Right ventricle myocardium superior (tissue), 1 donor: ENCODE data around the gene ALDH1L1. TPM values are rescaled to one million over a fixed set of nuclear protein-coding genes. Genes with fewer than 3 reads are reported as not detected.

Source experiments
- ATAC-seq: fragments of 200-7000 bp; cut with Tn5 transposase; one replicate; pipeline ENCODE4 v1.9.1; 2020; ENCODE audit warnings: mild to moderate bottlenecking; ENCODE audit not compliant: poor library complexity
- DNase-seq: peaks from one replicate; pipeline ENCODE4 v3.0.0-alpha.2; 2020
- intact Hi-C: fragments of 100-400 bp; cut with DNase I; formaldehyde crosslinking; loops from one replicate; pipeline ENCODE4 v1.11.2; 2022
- total RNA-seq: library from RNA; stranded (reverse); fragmentation: NEBNext Ultra II Directional; extraction: Animal tissue kit (Norgen Biotek cat#: 25700); gene quantifications from one replicate; pipeline ENCODE4 v1.2.1, GENCODE V29; 2021
- donor health status: DM: no; HTN: yes; CAD: no; lungs with severe emphysema.

Gene ALDH1L1
- total RNA-seq, 1 donor from 2014 or later, result 21.5 TPM

GRCh38 chr3:126197854-126198584 is 17.6 kb upstream of the ALDH1L1 start:
- intact Hi-C loops, result loop anchor here (5.0 kb wide), 1 partner anchor 66 kb away; no protein-coding TSS in a partner anchor
- DNase-seq (peak; percentile 69), ATAC-seq (peak; percentile 93)

GRCh38 chr3:126197343-126197742 is 17.0 kb upstream of the ALDH1L1 start:
- DNase-seq (no peak), ATAC-seq (no peak)
- intact Hi-C loops, result loop anchor here (5.0 kb wide), 1 partner anchor 65 kb away; no protein-coding TSS in a partner anchor

GRCh38 chr3:126194713-126195305 is 14.4 kb upstream of the ALDH1L1 start:
- no peak for ATAC-seq

GRCh38 chr3:126191246-126191645 is 10.9 kb upstream of the ALDH1L1 start:
- intact Hi-C loops, result no loop called here
- no peak for ATAC-seq
- no peak for DNase-seq

More at GRCh38 chr3:126194713-126195305, 14.4 kb upstream of the ALDH1L1 start:
- intact Hi-C loops, result loop anchor here (5.0 kb wide), 1 partner anchor 63 kb away; no protein-coding TSS in a partner anchor
- DNase-seq, result no peak

- ATAC-seq, result no peak
- no peak for DNase-seq
- intact Hi-C loops, result no loop called here
Measured at GRCh38 chr3:126187920-126188319, 7.5 kb upstream of the ALDH1L1 start.

GRCh38 chr3:126186749-126187148 is 6.4 kb upstream of the ALDH1L1 start:
- intact Hi-C loops, result no loop called here
- ATAC-seq, result no peak
- no peak for DNase-seq

GRCh38 chr3:126186271-126186670 is 5.9 kb upstream of the ALDH1L1 start:
- intact Hi-C loops, result no loop called here
- ATAC-seq, result no peak

GRCh38 chr3:126184465-126185000 is 4.1 kb upstream of the ALDH1L1 start:
- ATAC-seq (no peak), DNase-seq (no peak)

More at GRCh38 chr3:126186271-126186670, 5.9 kb upstream of the ALDH1L1 start:
- no peak for DNase-seq

GRCh38 chr3:126181398-126181725 is 976 bp upstream of the ALDH1L1 start:
- DNase-seq (no peak), ATAC-seq (no peak)
- intact Hi-C loops, result no loop called here

More at GRCh38 chr3:126184465-126185000, 4.1 kb upstream of the ALDH1L1 start:
- intact Hi-C loops, result no loop called here

GRCh38 chr3:126179825-126180476 is 435 bp downstream of the ALDH1L1 start:
- ATAC-seq (peak; percentile 85), DNase-seq (peak; percentile 75)
- intact Hi-C loops, result no loop called here

- ATAC-seq (no peak), DNase-seq (no peak)
- intact Hi-C loops, result no loop called here
Measured at GRCh38 chr3:126170073-126170777, 10.2 kb downstream of the ALDH1L1 start.

GRCh38 chr3:126167566-126167965 is 12.8 kb downstream of the ALDH1L1 start:
- intact Hi-C loops, result no loop called here
- DNase-seq (no peak), ATAC-seq (no peak)

GRCh38 chr3:126166009-126166408 is 14.4 kb downstream of the ALDH1L1 start:
- intact Hi-C loops, result no loop called here
- DNase-seq (no peak), ATAC-seq (no peak)

- DNase-seq (no peak), ATAC-seq (no peak)
- intact Hi-C loops, result no loop called here
Measured at GRCh38 chr3:126161309-126161708, 19.1 kb downstream of the ALDH1L1 start.

GRCh38 chr3:126160243-126161210 is 19.9 kb downstream of the ALDH1L1 start:
- ATAC-seq (no peak), DNase-seq (no peak)
- intact Hi-C loops, result no loop called here

GRCh38 chr3:126159476-126159875 is 20.9 kb downstream of the ALDH1L1 start:
- no peak for DNase-seq
- intact Hi-C loops, result no loop called here
- no peak for ATAC-seq

GRCh38 chr3:126158912-126159454 is 21.4 kb downstream of the ALDH1L1 start:
- no peak for DNase-seq
- ATAC-seq, result no peak
- intact Hi-C loops, result no loop called here
